ENCODE measurements around the gene GNS.

DNA sequence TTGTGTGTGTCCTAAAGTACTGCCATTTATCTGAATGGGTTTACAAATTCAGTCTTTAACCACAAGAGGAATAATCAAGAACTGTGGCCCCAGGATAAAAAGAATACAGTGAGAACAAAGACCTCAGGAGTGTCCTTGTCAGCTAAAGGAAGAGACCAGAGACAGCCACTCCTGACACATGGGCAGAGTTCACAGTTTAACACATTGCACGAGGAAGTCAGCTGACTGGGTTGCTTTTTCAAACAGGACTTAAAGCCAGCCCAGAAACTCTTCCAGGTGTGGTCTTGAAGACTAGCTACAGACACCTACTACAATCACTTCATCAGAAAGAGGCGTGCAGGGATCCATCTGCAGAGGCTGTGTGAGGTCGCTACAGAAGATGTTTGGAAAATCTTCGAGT, 42.8 kb downstream of the GNS start:
- no peak for TF ChIP-seq YY1 (IDR thresholded peaks at IDR 0.05; ENCODE audit: insufficient read depth, insufficient read length)
- no peak for TF ChIP-seq SUZ12 (IDR thresholded peaks at IDR 0.05; ENCODE audit: extremely low read depth, insufficient read depth, insufficient read length)

All from NT2/D1 (cell line).